BJ (cell line): ENCODE results near the gene ZNF260. TPM values are rescaled to one million over a fixed set of nuclear protein-coding genes. Genes with fewer than 3 reads are reported as not detected.
A peak's percentile ranks its signal among the peaks of the same experiment; 100 is the strongest.
"Not testable (repeated sequence)": the region's sequence is repeated elsewhere in the genome, so short reads cannot be mapped to it uniquely, and the experiment has no call there.

Source experiments
- CTCF ChIA-PET: fragments of 350-600 bp; formaldehyde crosslinking; extraction: SDS; loops from one replicate; lab custom pipeline; 2021; ENCODE audit warnings: antibody characterized with exemption, inconsistent platforms; lab: Yijun Ruan, JAX
- POLR2A ChIA-PET: fragments of 300-600 bp; sonication (Branson Sonifier 250); formaldehyde crosslinking; extraction: SDS; loops from one replicate; lab custom pipeline; 2021; ENCODE audit warnings: antibody characterized with exemption; lab: Charles Lee
- DNase-seq: peaks from one replicate; pipeline ENCODE4 v3.0.0-alpha.2; 2011; ENCODE audit warnings: low read depth
- H3K27me3 ChIP-seq: 2 replicates; pipeline ENCODE4 v1.6.0; 2011; ENCODE audit warnings: low read length; ENCODE audit not compliant: control insufficient read depth, insufficient read depth
- H3K36me3 ChIP-seq: 2 replicates; pipeline ENCODE4 v1.5.1; 2011; ENCODE audit warnings: low read length; ENCODE audit not compliant: control insufficient read depth, insufficient read depth
- H3K4me3 ChIP-seq: 2 replicates; pipeline ENCODE4 v1.5.1; 2011; ENCODE audit warnings: low read depth, mild to moderate bottlenecking, control low read depth, low read length
- polyA plus RNA-seq: library from polyadenylated mRNA; depleted of rRNA; stranded (reverse); fragments of >200 nt; gene quantifications from 2 replicates; pipeline ENCODE4 v1.2.3, GENCODE V29; 2011
- TF ChIP-seq, protein P1 (sequence below): IDR thresholded peaks from 2 replicates; pipeline ENCODE4 v1.5.1; 2011; ENCODE audit warnings: low read depth, mild to moderate bottlenecking, control low read depth, inconsistent platforms, low read length, moderate library complexity; ENCODE audit not compliant: insufficient read depth

ZNF260 gene
- polyA plus RNA-seq, 1 experiment: 3.6 TPM

DNA sequence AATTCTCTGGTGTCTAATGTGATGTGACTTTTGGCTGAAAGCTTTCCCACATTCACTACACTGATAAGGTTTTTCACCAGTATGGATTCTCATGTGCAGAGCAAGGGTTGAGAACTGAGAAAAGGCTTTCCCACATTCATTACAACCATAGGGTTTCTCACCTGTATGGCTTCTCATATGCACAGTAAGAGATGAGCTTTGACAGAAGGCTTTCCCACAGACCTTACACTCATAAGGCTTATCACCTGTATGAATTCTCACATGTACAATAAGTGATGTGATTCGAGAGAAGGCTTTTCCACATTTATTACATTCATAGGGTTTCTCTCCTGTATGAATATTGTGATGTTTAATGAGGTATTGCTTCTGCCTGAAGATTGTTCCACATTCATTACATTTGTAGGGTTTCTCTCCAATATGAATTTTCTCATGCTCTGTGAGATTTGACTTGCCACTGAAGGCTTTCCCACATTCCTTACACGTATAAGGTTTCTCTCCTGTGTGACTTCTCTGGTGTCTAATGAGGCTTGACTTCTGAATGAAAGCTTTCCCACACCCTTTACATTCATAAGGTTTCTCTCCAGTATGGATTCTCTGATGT is 14.0 kb downstream of the ZNF260 start:
- DNase-seq: no peak
- peaks cover 9% of the 10 kb centered on the region for H3K36me3 ChIP-seq

DNA sequence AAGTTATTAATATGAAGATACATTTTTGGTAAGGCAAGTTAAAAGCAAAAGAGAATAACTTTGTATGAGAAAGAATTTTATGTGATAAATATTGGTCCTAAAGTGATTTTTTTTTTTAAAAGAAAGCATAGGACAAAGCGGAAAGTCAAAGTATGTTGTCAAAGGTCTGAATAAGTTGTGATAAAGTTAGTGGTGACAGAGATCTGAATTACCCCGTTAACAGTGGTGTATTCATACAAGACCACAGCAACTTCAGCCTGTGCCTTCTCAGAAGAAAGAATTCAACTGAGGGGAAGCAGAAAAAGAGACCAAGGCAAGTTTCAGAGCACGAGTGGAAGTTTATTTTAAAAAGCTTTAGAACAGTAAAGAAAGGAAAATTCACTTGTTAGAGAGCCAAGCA is 19.7 kb downstream of the ZNF260 start:
- CTCF ChIA-PET: no interaction called here
- Histone ChIP-seq H3K36me3 (no peaks in the 10 kb centered on the region), H3K27me3 (no peaks in the 10 kb centered on the region), H3K4me3 (no peak overlapping the region)
- no peak for DNase-seq
- POLR2A ChIA-PET: no interaction called here
- TF ChIP-seq, protein P1, sequence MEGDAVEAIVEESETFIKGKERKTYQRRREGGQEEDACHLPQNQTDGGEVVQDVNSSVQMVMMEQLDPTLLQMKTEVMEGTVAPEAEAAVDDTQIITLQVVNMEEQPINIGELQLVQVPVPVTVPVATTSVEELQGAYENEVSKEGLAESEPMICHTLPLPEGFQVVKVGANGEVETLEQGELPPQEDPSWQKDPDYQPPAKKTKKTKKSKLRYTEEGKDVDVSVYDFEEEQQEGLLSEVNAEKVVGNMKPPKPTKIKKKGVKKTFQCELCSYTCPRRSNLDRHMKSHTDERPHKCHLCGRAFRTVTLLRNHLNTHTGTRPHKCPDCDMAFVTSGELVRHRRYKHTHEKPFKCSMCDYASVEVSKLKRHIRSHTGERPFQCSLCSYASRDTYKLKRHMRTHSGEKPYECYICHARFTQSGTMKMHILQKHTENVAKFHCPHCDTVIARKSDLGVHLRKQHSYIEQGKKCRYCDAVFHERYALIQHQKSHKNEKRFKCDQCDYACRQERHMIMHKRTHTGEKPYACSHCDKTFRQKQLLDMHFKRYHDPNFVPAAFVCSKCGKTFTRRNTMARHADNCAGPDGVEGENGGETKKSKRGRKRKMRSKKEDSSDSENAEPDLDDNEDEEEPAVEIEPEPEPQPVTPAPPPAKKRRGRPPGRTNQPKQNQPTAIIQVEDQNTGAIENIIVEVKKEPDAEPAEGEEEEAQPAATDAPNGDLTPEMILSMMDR: no peak

More for the DNA sequence above, 14.0 kb downstream of the ZNF260 start:
- no peaks in the 10 kb centered on the region for H3K27me3 ChIP-seq
- POLR2A ChIA-PET: no interaction called here
- no peak overlapping the region for H3K4me3 ChIP-seq
- CTCF ChIA-PET: no interaction called here
- TF ChIP-seq, protein P1: no peak

DNA sequence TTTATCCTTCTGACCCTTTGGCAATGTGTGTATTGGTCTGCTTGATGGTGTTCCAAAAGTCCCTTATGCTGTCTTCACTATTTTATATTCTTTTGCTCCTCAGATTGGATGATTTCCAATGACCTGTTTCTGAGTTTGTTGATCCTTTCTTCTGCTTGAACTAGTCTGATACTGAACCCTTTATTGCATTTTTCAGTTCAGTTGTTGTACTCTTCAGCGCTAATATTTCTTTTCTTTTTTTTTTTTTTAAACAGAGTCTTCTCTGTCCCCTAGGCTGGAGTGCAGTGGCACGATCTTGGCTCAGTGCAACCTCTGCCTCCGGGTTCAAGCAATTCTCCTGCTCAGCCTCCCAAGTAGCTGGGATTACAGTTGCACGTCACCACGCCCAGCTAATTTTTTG is 26.1 kb downstream of the ZNF260 start:
- H3K36me3 ChIP-seq: no peaks in the 10 kb centered on the region
- POLR2A ChIA-PET: no interaction called here

DNA sequence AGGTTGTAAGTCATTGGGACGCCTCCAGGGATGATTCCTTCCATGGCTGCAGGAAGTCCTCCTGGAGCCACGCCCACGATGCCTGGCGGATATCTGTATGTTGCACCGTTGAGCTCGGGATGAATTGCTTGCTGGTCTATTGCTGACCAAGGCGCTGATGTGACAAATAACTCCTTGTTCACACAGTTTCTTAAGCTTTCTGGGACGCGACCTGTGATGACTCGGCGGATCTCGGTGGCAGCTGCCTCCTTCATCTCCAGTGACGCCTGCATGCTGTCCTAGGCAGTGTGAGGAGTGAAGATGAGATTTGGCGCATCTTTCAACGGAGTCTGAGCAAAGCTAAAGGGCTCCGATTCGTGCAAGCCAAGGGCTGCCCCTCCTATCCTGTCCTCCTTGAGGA is 31.1 kb downstream of the ZNF260 start:
- TF ChIP-seq, protein P1: no peak
- Histone ChIP-seq H3K4me3 (no peak overlapping the region), H3K36me3 (no peaks in the 10 kb centered on the region), H3K27me3 (no peaks in the 10 kb centered on the region)
- DNase-seq: no peak
- ChIA-PET CTCF (no interaction called here), POLR2A (no interaction called here)

More for the DNA sequence above, 26.1 kb downstream of the ZNF260 start:
- no peaks in the 10 kb centered on the region for H3K27me3 ChIP-seq
- TF ChIP-seq, protein P1: no peak
- DNase-seq: no peak
- CTCF ChIA-PET: interaction anchor here (1.7 kb wide), 1 partner anchor 8 kb away, joined by 3 read pairs; no protein-coding TSS in a partner anchor
- no peak overlapping the region for H3K4me3 ChIP-seq

DNA sequence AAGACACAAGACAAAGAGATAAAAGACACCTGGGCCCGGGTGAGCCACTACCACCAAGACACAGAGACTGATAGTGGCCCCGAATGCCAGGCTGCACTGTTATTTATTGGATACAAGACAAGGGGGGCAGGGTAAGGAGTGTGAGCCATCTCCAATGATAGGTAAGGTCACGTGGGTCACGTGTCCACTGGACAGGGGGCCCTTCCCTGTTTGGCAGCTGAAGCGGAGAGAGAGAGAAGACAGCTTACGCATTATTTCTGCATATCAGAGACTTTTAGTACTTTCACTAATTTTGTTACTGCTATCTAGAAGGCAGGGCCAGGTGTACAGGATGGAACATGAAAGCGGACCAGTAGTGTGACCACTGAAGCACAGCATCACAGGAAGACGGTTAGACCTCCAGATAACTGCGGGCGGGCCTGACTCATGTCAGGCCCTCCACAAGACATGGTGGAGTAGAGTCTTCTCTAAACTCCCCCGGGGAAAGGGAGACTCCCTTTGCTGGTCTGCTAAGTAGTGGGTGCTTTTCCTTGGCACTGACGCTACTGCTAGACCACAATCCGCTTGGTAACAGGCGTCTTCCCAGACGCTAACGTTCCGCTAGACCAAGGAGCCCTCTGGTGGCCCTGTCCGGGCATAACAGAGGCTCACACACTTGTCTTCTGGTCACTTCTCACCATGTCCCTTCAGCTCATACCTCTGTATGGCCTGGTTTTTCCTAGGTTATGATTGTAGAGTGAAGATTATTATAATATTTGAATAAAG is 35.2 kb downstream of the ZNF260 start:
- CTCF ChIA-PET: interaction anchor here (1.0 to 1.1 kb wide), 3 partner anchors 10 to 110 kb away, joined by 3 read pairs; no protein-coding TSS in a partner anchor

DNA sequence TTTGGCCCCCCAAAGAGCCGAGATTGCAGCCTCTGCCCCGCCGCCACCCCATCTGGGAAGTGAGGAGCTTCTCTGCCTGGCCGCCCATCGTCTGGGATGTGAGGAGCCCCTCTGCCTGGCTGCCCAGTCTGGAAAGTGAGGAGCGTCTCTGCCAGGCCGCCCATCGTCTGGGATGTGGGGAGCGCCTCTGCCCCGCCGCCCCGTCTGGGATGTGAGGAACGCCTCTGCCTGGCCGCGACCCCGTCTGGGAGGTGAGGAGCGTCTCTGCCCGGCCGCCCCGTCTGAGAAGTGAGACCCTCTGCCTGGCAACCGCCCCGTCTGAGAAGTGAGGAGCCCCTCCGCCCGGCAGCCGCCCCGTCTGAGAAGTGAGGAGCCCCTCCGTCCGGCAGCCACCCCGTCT is 37.2 kb downstream of the ZNF260 start:
- H3K36me3 ChIP-seq, H3K4me3 ChIP-seq, DNase-seq, CTCF ChIA-PET, H3K27me3 ChIP-seq, POLR2A ChIA-PET: not testable (repeated sequence)

More for the DNA sequence above, 35.2 kb downstream of the ZNF260 start:
- TF ChIP-seq, protein P1: peak; percentile 61
- H3K27me3 ChIP-seq, H3K4me3 ChIP-seq, DNase-seq, POLR2A ChIA-PET, H3K36me3 ChIP-seq: not testable (repeated sequence)
